ENCODE results near the gene HNF4A.

Gene HNF4A

GRCh38 chr20:44358776-44359175 is 3.3 kb downstream of the HNF4A start:
- no peak for ATAC-seq
- Mint-ChIP-seq H3K27me3 (peaks cover 7% of the 10 kb centered on the region), H3K4me1 (no peaks in the 10 kb centered on the region), H3K27ac (no peak overlapping the region), H3K36me3 (ENCODE audit: low read depth) (no peaks in the 10 kb centered on the region), H3K9me3 (no peaks in the 10 kb centered on the region), H3K4me3 (no peak overlapping the region)
- no peak for DNase-seq

GRCh38 chr20:44360221-44360620 is 4.7 kb downstream of the HNF4A start:
- Mint-ChIP-seq H3K27ac (no peak overlapping the region), H3K27me3 (peaks cover 5% of the 10 kb centered on the region), H3K4me1 (no peaks in the 10 kb centered on the region), H3K36me3 (ENCODE audit: low read depth) (no peaks in the 10 kb centered on the region), H3K9me3 (no peaks in the 10 kb centered on the region), H3K4me3 (no peak overlapping the region)
- no peak for ATAC-seq
- no peak for DNase-seq

DNA sequence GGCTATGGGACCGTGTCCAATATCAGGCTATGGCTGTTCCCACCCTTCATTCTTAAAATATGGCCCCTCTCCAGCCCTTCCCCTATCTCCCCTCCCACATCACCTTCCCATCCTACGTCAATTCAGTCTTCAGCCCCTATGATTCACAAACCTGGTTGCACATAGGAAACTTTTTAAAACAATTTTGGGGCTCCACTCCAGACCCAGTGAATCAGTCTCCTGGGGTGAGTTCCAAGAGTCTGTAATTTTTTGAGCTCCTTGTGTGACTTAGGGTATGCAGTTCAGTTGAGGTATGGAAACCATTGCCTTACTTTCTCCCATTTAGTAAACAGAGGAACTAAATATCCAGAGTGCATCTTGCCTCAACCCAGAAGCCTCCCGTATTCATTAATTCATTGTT is 5.5 kb downstream of the HNF4A start:
- Mint-ChIP-seq H3K4me3 (no peak overlapping the region), H3K9me3 (no peaks in the 10 kb centered on the region), H3K4me1 (no peaks in the 10 kb centered on the region), H3K36me3 (ENCODE audit: low read depth) (no peaks in the 10 kb centered on the region), H3K27ac (no peak overlapping the region), H3K27me3 (peaks cover 5% of the 10 kb centered on the region)
- no peak for ATAC-seq
- DNase-seq: no peak

- Mint-ChIP-seq H3K9me3 (no peaks in the 10 kb centered on the region), H3K4me3 (no peak overlapping the region)
These were observed 7.0 kb downstream of the HNF4A start for GRCh38 chr20:44362466-44362940.

DNA sequence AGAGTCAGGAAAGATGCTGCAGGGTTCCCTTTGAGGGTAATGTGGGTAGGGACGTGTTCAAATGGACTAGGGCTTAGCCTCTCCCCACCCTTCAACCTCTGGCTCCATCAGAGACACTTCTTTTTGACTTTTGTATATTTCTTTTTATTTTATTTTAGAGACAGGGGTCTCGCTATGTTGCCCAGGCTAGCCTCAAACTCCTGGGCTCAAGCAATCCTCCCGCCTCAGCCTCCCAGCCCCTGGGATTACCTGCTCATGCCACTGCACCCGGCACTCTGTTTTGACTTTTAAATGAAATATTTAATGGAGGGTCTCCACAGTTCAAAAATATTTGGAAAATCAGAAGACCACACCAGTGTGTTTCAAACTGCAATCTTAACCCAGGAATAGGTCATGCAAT is 8.6 kb downstream of the HNF4A start:
- Mint-ChIP-seq H3K27me3 (peaks cover 5% of the 10 kb centered on the region), H3K4me1 (no peaks in the 10 kb centered on the region), H3K9me3 (no peaks in the 10 kb centered on the region), H3K36me3 (ENCODE audit: low read depth) (no peaks in the 10 kb centered on the region), H3K27ac (no peak overlapping the region), H3K4me3 (no peak overlapping the region)
- ATAC-seq (no peak), DNase-seq (no peak)

More at GRCh38 chr20:44362466-44362940, 7.0 kb downstream of the HNF4A start:
- no peak for DNase-seq
- H3K36me3 Mint-ChIP-seq (ENCODE audit: low read depth): no peaks in the 10 kb centered on the region
- no peaks in the 10 kb centered on the region for H3K4me1 Mint-ChIP-seq
- H3K27me3 Mint-ChIP-seq: peaks cover 5% of the 10 kb centered on the region
- no peak for ATAC-seq
- no peak overlapping the region for H3K27ac Mint-ChIP-seq

GRCh38 chr20:44364780-44365179 is 9.3 kb downstream of the HNF4A start:
- no peak overlapping the region for H3K27ac Mint-ChIP-seq
- H3K4me1 Mint-ChIP-seq: no peaks in the 10 kb centered on the region
- peaks cover 5% of the 10 kb centered on the region for H3K27me3 Mint-ChIP-seq
- no peak for ATAC-seq
- no peak overlapping the region for H3K4me3 Mint-ChIP-seq
- no peaks in the 10 kb centered on the region for H3K36me3 Mint-ChIP-seq (ENCODE audit: low read depth)
- no peaks in the 10 kb centered on the region for H3K9me3 Mint-ChIP-seq
- DNase-seq: no peak

- no peaks in the 10 kb centered on the region for H3K36me3 Mint-ChIP-seq (ENCODE audit: low read depth)
- H3K4me1 Mint-ChIP-seq: no peaks in the 10 kb centered on the region
- no peak overlapping the region for H3K27ac Mint-ChIP-seq
- no peaks in the 10 kb centered on the region for H3K27me3 Mint-ChIP-seq
- H3K9me3 Mint-ChIP-seq: no peaks in the 10 kb centered on the region
- ATAC-seq (no peak), DNase-seq (no peak)
- no peak overlapping the region for H3K4me3 Mint-ChIP-seq
These were observed 12.2 kb downstream of the HNF4A start for GRCh38 chr20:44367746-44368145.

DNA sequence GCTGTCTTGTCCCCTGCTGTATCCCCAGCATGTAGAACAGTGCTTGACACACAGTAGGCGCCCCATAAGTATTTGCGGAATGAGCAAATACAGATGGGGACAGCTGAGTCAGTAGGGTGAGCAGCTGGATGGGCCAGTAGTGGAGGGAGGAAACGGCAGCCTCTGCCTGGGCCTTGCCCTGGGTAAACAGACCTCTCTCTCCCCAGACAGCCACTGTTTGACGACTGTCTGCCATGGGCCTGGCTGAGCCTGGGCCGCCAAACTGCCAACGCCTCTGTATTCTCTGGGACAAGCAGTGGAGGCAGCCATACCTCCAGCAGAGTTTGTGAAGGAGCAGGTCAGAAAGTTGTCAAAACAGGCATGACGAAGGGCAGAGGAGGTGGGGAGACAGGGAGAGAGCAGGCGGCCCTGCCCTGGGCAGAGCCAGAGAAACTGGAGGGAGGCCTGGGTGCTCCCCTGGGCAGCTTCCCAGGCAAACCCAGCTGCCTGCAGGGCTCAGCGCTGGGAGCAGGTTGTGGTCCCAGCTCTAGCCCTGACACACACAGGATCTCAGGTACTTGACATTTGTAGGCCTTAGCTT is 15.2 kb downstream of the HNF4A start:
- Mint-ChIP-seq H3K4me3 (no peak overlapping the region), H3K27me3 (peaks cover 3% of the 10 kb centered on the region), H3K4me1 (no peaks in the 10 kb centered on the region), H3K36me3 (ENCODE audit: low read depth) (no peaks in the 10 kb centered on the region), H3K27ac (no peak overlapping the region), H3K9me3 (no peaks in the 10 kb centered on the region)
- DNase-seq (no peak), ATAC-seq (no peak)

GRCh38 chr20:44382641-44383040 is 27.1 kb downstream of the HNF4A start:
- no peak overlapping the region for H3K27ac Mint-ChIP-seq
- no peak for DNase-seq
- H3K4me1 Mint-ChIP-seq: no peaks in the 10 kb centered on the region
- H3K36me3 Mint-ChIP-seq (ENCODE audit: low read depth): no peaks in the 10 kb centered on the region
- no peak for ATAC-seq
- no peaks in the 10 kb centered on the region for H3K9me3 Mint-ChIP-seq
- H3K27me3 Mint-ChIP-seq: peaks cover 13% of the 10 kb centered on the region
- no peak overlapping the region for H3K4me3 Mint-ChIP-seq

- H3K27me3 Mint-ChIP-seq: peaks cover 14% of the 10 kb centered on the region
- no peaks in the 10 kb centered on the region for H3K9me3 Mint-ChIP-seq
- H3K4me1 Mint-ChIP-seq: peaks cover 3% of the 10 kb centered on the region
- DNase-seq: peak; percentile 88
- no peaks in the 10 kb centered on the region for H3K36me3 Mint-ChIP-seq (ENCODE audit: low read depth)
- H3K4me3 Mint-ChIP-seq: no peak overlapping the region
- ATAC-seq: no peak
- H3K27ac Mint-ChIP-seq: no peak overlapping the region
These were observed 29.0 kb downstream of the HNF4A start for GRCh38 chr20:44384423-44385027.

- H3K27ac Mint-ChIP-seq: no peak overlapping the region
- H3K27me3 Mint-ChIP-seq: peaks cover 10% of the 10 kb centered on the region
- peaks cover 3% of the 10 kb centered on the region for H3K4me1 Mint-ChIP-seq
- DNase-seq (peak; percentile 82), ATAC-seq (peak; percentile 92)
- no peak overlapping the region for H3K4me3 Mint-ChIP-seq
- H3K36me3 Mint-ChIP-seq (ENCODE audit: low read depth): no peaks in the 10 kb centered on the region
- H3K9me3 Mint-ChIP-seq: no peaks in the 10 kb centered on the region
These were observed 33.0 kb downstream of the HNF4A start for GRCh38 chr20:44388466-44389023.

- Mint-ChIP-seq H3K27ac (no peak overlapping the region), H3K36me3 (ENCODE audit: low read depth) (no peaks in the 10 kb centered on the region), H3K4me3 (no peak overlapping the region), H3K4me1 (peaks cover 3% of the 10 kb centered on the region), H3K9me3 (no peaks in the 10 kb centered on the region), H3K27me3 (peaks cover 10% of the 10 kb centered on the region)
- no peak for DNase-seq
- ATAC-seq: no peak
These were observed 34.4 kb downstream of the HNF4A start for GRCh38 chr20:44389871-44390270.

GRCh38 chr20:44390280-44390679 is 34.8 kb downstream of the HNF4A start:
- H3K27me3 Mint-ChIP-seq: peaks cover 10% of the 10 kb centered on the region
- ATAC-seq (no peak), DNase-seq (no peak)
- H3K4me3 Mint-ChIP-seq: no peak overlapping the region
- no peaks in the 10 kb centered on the region for H3K9me3 Mint-ChIP-seq
- H3K4me1 Mint-ChIP-seq: peaks cover 3% of the 10 kb centered on the region
- no peak overlapping the region for H3K27ac Mint-ChIP-seq
- no peaks in the 10 kb centered on the region for H3K36me3 Mint-ChIP-seq (ENCODE audit: low read depth)

DNA sequence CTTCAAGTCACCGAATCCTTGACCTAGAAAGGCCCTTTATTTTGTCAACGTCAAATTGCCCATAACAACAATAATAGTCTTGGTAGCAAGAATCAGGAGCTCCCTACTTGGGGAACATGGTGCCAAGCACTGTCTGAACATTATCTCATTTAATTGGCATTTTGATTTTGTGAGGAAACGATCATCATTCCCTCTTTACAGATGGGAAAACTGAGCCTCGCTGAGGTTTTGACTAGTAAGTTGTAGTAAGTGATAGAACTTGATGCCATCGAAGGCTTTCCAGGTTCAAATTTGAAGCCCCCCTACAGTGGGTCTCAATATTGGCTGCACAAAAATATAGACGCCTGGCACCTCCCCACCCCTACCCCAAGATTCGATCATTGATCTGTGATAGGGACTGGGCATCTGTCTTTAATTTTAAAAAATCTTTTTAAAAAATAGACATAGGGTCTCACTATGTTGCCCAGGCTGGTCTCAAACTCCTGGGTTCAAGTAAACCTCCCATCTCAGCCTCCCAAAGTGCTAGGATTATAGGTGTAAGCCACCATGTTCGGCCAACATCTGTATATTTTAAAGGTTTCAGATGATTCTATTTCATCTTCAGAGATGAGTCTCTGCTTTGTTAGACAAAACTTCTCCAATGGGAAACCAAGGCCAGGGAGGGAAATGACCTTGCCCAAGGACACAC is 36.7 kb downstream of the HNF4A start:
- ATAC-seq (no peak), DNase-seq (no peak)
- peaks cover 10% of the 10 kb centered on the region for H3K27me3 Mint-ChIP-seq
- H3K36me3 Mint-ChIP-seq (ENCODE audit: low read depth): no peaks in the 10 kb centered on the region
- no peak overlapping the region for H3K4me3 Mint-ChIP-seq
- no peak overlapping the region for H3K27ac Mint-ChIP-seq
- peaks cover 3% of the 10 kb centered on the region for H3K4me1 Mint-ChIP-seq
- no peaks in the 10 kb centered on the region for H3K9me3 Mint-ChIP-seq
